GM18951 (cell line): ENCODE measurements around the gene KMT2C.
"Not testable (repeated sequence)": the region's sequence is repeated elsewhere in the genome, so short reads cannot be mapped to it uniquely, and the experiment has no call there.

Source experiments
- POLR2A ChIP-seq: IDR thresholded peaks from 4 replicates; pipeline ENCODE4 v1.6.1; 2011; ENCODE audit warnings: mild to moderate bottlenecking; ENCODE audit not compliant: insufficient read length, insufficient read depth; ENCODE audit errors: extremely low read depth
- in situ Hi-C: fragments of 300-500 bp; cut with MboI; formaldehyde crosslinking; loops from one replicate; pipeline ENCODE4 v1.12.0; 2022; ENCODE audit warnings: low sequenced_read_pairs, mixed read lengths, inconsistent platforms; ENCODE audit not compliant: unreplicated experiment

KMT2C gene

GRCh38 chr7:152463709-152464311 is 28.0 kb upstream of the KMT2C start:
- in situ Hi-C loops, result no loop called here
- TF ChIP-seq POLR2A, result peak; percentile 87

- peak; percentile 77 for TF ChIP-seq POLR2A
- in situ Hi-C loops, result no loop called here
These were observed 27.3 kb upstream of the KMT2C start for GRCh38 chr7:152462995-152463708.

- in situ Hi-C loops, result no loop called here
- TF ChIP-seq POLR2A, result no peak
These were observed 24.0 kb upstream of the KMT2C start for GRCh38 chr7:152459724-152460251.

- in situ Hi-C loops, result no loop called here
- TF ChIP-seq POLR2A, result no peak
These were observed 15.6 kb upstream of the KMT2C start for GRCh38 chr7:152451356-152451755.

- in situ Hi-C loops, result not testable (repeated sequence)
These were observed 9.7 kb upstream of the KMT2C start for GRCh38 chr7:152445386-152446008.

GRCh38 chr7:152443586-152443985 is 7.8 kb upstream of the KMT2C start:
- TF ChIP-seq POLR2A, result no peak
- in situ Hi-C loops, result no loop called here

GRCh38 chr7:152442330-152442835 is 6.6 kb upstream of the KMT2C start:
- TF ChIP-seq POLR2A, result no peak
- in situ Hi-C loops, result no loop called here

- in situ Hi-C loops, result not testable (repeated sequence)
These were observed 6.0 kb upstream of the KMT2C start for GRCh38 chr7:152441810-152442209.

- in situ Hi-C loops, result not testable (repeated sequence)
These were observed 5.4 kb upstream of the KMT2C start for GRCh38 chr7:152441168-152441567.

- in situ Hi-C loops, result not testable (repeated sequence)
These were observed 2.2 kb upstream of the KMT2C start for GRCh38 chr7:152438017-152438416.

- in situ Hi-C loops, result not testable (repeated sequence)
These were observed 1.2 kb upstream of the KMT2C start for GRCh38 chr7:152436931-152437575.

- in situ Hi-C loops, result no loop called here
- TF ChIP-seq POLR2A, result peak; percentile 69
These were observed 518 bp upstream of the KMT2C start for GRCh38 chr7:152436111-152436930.
